GM12801 (cell line): ENCODE data around the gene RAD21L1.

Experiments used
- CTCF ChIP-seq: IDR thresholded peaks from one replicate; pipeline ENCODE4 v1.5.1; 2011; ENCODE audit warnings: control low read depth; ENCODE audit not compliant: insufficient read length; ENCODE audit errors: extremely low read depth

RAD21L1 gene

GRCh38 chr20:1189827-1190226 lies 36.0 kb upstream of the RAD21L1 start:
- no peak for TF ChIP-seq CTCF

- TF ChIP-seq CTCF: no peak
Observed at GRCh38 chr20:1190847-1191246, 35.0 kb upstream of the RAD21L1 start.

- no peak for TF ChIP-seq CTCF
Observed at GRCh38 chr20:1191299-1191698, 34.5 kb upstream of the RAD21L1 start.

- TF ChIP-seq CTCF: no peak
Observed at GRCh38 chr20:1195226-1195625, 30.6 kb upstream of the RAD21L1 start.

GRCh38 chr20:1196634-1197033 lies 29.2 kb upstream of the RAD21L1 start:
- no peak for TF ChIP-seq CTCF

GRCh38 chr20:1197801-1198200 lies 28.0 kb upstream of the RAD21L1 start:
- no peak for TF ChIP-seq CTCF

GRCh38 chr20:1198751-1199150 lies 27.1 kb upstream of the RAD21L1 start:
- TF ChIP-seq CTCF: no peak
